ENCODE results near the gene CLEC2D.
"Not testable (repeated sequence)": the region's sequence is repeated elsewhere in the genome, so short reads cannot be mapped to it uniquely, and the experiment has no call there.

CLEC2D gene

DNA sequence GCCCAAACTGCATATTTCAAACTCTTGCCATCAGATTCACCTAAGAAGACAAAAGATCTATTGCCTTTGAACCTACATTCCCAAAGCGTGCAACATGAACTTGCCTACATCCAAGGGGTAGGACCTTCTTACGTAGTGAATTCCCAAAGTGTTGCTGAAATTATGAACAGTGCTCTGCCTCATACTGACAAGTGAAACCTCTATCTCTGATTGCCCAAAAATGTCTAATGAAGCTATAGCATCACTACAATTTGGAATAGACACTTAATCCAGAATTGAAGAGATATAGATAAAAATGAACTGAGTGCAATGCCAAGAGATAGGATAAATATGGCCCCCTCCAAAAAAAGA is 31.1 kb downstream of the CLEC2D start:
- no peak for DNase-seq (ENCODE audit: low spot score)

DNA sequence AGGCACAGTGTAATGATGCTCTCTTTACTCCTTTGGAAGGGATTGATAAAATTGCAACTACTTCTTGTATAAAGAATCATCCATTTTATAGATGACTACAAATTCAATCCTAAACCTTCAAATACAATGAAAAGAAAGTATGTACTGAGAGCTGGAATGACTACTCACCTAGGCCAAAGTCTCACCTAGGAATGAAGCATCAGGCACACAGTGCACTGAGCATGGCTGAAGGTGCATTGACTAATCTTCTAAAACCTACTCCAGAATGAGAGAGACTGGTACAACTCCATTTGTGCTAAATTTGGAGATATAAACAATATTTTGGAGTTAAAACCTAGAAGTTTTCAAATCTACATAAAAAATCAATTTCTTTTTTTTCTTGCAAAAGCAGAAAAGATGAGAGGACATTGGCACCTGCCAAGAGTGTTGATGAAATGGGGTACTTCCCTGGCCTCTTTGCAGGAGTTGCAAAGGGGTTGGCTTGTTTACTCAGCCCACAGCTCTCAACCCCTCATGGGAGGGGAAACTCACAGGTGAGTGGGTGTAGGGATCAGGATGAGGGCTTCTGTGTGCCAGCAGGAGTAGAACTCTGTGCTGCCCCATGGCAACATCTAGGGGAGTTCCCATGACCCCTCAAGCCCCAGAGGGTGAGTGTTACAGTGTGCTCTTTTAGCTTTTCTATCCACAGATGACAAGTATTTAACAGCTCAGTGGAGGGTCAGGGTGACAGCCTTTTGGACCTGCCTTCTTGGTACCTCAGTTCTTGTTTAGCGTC is 32.1 kb downstream of the CLEC2D start:
- DNase-seq (ENCODE audit: low spot score) = no peak

DNA sequence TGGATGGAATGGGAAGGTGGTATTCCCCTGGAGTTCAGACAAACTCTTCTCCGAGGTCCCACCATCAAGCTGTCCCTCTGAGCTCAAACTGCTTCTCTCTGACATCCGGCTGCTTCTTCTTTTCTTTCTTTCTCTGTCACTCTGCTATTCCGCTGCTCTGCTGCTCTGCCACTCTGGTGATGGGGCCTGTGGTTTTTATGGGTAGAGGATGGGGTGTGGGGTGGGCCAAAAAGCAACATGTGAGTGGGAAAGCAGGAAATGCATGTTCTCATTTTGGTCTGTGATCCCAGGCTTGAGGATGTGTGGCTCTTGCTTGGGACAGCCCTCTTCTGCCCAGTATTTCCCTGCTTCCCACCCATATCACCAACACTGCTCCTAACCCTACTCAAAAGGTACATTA is 32.7 kb downstream of the CLEC2D start:
- DNase-seq (ENCODE audit: low spot score) = no peak

DNA sequence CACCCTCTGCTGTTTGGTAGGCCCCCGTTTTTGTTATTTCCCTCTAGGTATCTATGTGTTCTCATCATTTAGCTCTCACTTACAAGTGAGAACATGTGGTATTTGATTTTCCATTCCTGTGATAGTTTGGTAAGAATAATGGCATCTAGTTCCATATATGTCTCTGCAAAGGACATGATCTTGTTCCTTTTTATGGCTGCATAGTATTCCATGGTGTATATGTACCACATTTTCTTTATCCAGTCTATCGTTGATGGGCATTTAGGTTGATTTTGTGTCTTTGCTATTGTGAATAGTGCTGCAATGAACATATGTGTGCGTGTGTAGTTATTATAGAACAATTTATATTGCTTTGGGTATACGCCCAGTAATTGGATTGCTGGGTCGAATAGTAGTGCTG is 35.0 kb downstream of the CLEC2D start:
- not testable (repeated sequence) for DNase-seq (ENCODE audit: low spot score)

DNA sequence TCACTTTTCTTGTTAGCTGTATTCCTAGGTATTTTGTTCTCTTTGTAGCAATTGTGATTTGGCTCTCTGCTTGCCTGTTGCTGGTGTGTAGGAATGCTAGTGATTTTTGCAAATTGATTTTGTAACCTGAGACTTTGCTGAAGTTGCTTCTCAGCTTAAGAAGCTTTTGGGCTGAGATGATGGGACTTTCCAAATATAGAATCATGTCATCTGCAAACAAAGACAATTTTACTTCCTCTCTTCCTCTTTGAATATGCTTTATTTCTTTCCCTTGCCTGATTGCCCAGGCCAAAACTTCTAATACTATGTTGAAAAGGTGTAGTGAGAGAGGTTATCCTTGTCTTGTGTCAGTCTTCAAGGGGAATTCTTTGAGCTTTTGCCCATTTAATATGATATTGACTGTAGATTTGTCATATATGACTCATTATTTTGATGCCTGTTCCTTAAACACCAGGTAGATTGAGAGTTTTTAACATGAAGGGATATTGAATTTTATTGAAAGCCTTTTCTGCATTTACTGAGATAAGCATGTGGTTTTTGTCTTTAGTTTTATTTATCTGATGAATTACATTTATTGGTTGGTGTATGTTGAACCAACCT is 36.7 kb downstream of the CLEC2D start:
- no peak for DNase-seq (ENCODE audit: low spot score)

DNA sequence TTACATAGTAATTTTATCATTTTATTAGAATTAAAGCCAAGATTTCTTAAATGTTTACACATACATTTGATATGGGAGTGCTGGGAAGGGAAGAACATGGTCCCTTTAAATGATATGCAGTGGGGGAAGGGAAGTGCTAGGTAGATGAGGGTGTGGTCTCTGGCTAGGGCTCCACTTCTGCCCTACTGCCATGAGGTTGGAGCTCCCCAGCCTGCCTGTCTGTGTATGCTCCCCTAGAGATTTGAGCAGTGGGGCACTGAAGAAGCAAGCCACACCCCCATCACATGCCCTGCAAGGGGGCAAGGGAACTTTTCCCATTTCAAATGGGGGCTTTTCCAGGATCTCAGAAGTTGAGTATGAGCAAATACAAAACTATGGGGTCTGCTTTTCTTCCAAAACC is 37.8 kb downstream of the CLEC2D start:
- no peak for DNase-seq (ENCODE audit: low spot score)

DNA sequence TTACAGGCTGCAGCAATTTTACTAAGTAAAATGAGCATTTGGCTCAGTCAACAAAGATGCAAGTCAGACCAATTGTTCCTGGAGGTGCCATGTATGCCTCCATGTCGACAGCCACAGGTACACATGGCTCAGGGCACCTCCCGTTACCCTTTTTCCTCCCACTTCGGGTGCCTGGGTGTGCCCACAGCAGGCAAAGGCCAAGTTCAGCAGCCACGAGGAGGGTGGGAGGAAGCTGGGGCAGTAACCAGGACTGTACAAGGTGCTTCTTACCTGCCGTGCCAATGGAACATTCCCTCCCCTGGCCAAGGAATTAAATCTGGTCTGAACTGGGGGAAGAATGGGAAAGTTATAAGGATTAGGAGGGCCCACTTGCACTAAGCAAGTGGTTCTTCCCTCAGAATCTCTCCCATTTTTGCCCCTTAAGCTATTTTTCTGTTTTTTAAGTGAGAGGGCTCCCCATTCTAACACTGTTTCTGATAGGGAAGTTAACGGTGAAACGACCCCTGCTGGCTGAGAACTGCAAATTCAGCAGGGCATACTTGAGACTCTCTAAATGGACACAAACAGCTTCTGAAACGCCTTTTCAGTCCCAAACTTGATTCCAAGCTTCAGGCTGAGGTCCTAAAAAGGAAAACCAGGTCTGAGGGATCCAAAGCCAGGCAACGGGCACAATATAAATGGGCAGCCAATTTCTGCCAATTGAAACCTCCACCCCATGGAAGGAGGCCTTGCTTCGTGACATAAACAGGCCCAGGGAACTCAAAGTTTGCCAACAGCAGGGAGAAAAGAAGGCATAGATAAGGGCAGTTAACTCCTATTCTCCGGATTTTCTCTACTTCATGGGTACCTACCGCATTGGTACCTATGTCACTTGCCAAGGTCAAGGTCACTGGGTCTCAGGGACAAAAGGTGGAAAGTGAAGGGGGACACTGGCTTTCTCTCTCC is 38.6 kb downstream of the CLEC2D start:
- peak; percentile 67 for DNase-seq (ENCODE audit: low spot score)

DNA sequence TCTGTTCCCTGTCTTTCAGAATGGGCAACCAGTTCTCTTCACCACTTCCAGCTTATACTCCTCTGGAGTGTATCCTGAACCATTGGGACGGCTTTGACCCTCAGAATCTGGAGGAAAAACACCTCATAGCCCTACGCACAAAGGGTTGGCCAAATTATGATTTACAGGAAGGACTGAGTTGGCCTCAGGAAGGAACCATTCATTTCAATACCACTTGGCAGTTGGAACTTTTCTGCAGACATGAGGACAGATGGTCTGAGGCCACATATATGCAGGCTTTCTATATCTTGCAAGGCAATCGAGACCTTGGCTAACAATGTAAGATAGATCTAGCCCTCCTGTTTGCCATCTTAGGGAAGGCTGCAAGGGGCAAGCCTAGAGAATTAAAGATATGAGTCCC is 39.3 kb downstream of the CLEC2D start:
- no peak for DNase-seq (ENCODE audit: low spot score)

DNA sequence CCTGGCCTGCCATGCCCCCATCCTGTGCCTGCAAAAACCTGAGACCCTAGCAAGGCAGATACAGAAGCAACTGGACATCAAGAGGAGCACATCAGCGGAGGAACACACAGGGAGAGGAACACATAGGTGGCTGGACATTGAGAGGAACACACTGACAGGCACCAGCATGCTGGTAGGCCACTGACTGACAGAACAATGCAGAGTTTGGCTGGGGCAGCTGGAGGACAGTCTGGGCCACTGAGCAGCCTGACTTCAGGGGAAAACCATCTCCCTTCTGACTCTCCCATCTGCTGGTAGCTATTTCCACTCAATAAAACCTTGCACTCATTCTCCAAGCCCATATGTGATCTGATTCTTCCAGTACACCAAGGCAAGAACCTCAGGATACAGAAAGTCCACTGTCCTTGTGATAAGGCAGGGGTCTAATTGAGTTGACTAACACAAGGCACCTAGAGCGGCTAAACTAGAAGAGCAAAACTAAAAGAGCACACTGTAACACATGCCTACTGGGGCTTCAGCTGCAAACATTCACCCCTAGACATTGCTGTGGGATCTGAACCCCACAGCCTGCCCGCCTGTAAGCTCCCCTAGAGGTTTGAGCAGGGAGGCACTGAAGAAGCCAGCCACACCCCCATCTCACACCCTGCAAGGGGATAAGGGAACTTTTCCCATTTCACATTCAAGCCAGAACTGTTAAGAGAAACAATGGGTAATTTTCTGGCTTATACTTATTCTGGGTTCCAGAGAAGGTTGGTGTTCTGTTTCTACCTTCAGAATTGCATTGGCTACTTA is 41.3 kb downstream of the CLEC2D start:
- DNase-seq (ENCODE audit: low spot score) = no peak

DNA sequence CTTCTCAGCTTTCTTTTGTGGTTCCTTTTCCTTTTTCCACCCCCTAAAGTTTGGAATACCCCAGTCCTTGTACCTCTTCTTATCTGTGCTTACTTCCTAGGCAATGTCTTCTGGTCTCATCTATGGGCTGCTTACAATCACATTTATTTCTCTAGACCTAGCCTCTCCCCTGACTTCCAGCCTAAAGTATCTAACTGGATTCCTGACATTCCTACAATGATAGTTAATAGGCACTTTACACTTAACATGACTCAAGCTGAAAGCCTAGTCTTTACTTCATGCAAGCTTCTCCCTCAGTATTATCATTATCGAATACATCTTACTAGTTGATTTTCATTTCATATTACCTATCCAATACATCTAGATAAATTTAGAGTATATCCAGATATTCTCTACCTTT is 42.2 kb downstream of the CLEC2D start:
- DNase-seq (ENCODE audit: low spot score) = no peak

DNA sequence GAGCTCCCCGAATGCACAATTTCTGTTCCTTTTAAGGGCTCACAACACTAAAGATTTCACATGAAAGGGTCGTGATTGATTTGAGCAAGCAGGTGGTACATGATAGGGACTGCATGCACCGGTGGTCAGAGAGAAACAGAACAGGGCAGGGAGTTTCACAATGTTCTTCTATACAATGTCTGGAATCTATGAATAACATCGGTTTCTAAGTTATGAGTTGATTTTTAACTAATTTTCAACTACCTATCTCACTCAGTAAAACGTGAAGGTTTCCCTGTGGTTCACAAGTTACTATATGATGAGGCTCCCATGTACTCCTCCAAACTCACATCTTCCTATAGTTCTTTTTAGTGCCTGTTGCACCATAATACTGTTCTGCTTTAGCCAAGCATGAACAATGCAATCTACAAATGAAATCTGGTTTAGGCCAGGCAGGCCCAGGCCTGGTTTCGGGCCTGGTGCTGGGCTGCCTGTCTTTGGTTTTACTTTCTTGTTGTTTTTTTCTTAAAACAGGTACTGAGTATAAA is 43.6 kb downstream of the CLEC2D start:
- not testable (repeated sequence) for DNase-seq (ENCODE audit: low spot score)

DNA sequence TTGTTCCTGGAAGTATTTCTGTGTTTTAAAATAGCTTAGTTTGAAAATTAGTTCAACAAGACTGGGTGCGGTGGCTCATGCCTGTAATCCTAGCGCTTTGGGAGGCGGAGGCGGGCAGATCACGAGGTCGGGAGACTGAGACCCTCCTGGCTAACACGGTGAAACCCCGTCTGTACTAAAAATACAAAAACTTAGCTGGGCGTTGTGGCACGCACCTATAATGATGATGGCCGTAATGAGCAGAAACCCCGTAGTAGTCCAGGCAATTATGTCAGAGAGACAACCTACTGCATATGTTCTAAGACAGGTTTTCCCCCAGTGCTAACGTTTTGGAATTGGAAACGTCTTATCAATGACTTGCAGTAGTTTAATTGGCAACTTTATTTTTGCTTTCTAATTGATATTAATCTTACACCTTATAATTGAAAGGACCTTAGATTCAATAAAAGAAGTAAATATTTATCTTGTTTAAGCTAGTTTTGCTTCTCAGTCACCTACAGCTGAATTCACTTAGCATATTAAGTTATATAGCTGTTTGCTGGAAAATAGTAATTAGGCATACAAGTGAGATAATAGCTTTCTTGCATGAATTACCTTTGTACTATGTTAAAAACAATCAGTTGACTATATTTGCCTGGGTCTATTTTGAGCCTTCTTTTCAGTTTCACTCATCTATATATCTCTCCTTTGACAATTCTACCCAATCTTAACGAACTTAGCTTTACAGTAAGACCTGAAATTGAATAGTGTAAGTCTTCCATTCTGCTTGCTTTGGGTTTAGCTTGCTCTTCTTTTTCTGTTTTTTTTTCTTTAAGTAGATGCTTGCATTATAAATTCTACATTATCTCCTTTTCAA is 47.8 kb downstream of the CLEC2D start:
- no peak for DNase-seq (ENCODE audit: low spot score)

DNA sequence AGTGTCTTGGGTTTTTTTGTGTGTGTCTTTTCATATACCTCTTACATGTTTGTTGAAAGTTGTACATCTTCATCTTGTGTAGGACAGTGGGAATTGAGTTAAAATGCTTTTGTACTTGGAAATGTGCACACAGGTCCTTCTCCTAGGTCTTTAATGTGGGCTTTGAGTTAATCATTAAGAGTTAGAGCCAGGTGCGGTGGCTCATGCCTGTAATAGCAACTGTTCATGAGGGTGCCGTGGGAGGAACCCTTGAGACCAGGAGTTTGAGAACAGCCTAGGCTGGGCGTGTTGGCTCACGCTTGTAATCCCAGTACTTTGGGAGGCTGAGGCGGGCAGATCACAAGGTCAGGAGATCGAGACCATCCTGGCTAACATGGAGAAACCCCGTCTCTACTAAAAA is 49.5 kb downstream of the CLEC2D start:
- no peak for DNase-seq (ENCODE audit: low spot score)

DNA sequence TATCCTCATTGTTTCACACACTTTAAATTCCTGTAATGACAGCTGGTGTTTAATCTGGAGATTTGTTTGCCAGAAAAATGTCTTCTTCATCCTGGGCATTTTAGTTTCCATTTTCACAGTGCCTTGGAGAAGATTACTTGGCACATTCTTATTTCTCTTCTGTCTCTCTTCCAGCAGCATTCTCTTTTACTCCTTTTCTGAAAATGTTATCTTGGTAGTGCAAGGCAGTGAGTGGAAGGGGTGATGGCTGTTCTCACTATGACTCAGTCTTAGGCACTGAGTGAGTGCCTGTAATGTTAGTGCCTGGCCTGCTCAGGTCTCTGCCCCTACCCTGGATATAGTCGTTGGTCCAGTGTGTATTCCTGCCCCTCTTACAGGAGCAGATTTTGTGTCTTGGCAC is 50.3 kb downstream of the CLEC2D start:
- no peak for DNase-seq (ENCODE audit: low spot score)

DNA sequence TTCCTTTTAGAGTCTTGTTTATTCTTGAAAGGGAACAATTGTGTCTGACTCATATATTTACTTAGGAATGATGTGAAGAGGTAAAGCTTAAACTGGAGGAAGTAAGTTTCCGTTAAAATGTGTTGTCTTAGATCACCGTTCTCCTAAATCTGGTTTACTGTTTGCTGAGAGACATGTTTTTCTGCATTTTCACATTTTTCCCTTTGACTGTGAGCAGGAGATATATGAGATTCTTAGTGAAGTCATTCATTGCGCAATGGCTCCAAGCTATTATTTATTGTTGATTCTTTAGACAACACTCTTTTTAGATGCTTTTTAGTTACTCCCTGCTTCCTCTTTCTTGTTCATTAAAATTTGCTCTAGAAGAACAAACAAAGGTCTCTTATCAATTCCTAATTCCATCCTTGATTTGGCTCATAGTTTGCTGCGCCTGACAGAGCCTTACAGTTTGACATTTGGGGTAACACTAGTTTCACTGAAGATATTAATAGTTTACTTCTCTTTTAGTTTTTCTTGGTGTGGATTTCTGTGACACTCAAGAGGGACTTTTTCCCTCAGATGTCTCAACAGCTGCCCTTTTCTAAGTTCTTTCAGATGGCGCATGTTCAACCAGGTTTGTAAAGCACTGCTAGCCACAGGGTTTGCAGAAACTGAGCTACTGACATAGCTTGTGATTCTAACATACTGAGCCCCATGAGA is 52.0 kb downstream of the CLEC2D start:
- no peak for DNase-seq (ENCODE audit: low spot score)

DNA sequence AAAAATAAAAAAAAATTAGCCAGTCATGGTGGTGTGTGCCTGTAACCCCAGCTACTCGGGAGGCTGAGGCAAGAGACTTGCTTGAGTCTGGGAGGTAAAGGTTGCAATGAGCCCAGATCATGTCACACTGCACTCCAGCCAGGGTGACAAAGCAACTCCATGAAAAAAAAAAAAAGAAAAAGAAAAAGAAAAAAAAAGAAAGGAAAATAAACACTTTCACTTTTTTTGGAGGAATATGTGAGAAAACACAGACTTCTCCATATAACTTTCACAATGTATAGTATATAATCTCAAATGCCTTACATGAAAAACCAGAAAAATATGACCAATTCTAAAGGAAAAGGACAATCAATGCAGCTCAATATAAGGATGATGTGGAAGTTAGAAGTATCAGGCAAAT is 54.5 kb downstream of the CLEC2D start:
- DNase-seq (ENCODE audit: low spot score) = no peak

DNA sequence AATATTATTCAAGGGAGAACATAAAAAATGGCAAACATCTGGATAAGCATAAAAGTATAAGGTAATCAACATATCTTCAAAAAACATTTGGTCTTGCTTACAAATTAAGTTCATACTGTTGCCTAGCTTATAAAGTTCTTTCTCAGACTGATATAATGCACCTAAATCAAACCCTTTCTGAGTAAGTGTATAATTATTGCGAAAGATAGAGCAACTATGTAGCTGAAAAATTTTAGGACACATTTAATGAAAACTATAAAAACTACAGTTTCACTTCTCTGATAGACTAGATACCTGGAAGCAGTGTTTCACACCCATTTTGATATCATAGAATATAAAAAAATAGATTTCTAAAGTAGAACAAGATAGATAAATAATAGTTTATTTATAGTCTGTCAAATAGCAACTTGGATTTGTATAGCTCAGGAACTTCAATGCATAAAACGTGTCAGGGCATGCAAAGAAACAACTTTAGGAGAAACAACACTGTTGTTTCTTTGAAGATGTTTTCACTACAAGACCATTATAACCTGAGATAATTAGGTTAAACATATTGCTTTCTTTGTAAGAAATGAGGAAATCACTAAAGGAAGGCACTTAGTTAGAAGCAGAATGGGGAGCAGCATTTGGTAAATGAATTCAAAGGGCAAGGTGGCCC is 55.8 kb downstream of the CLEC2D start:
- no peak for DNase-seq (ENCODE audit: low spot score)

DNA sequence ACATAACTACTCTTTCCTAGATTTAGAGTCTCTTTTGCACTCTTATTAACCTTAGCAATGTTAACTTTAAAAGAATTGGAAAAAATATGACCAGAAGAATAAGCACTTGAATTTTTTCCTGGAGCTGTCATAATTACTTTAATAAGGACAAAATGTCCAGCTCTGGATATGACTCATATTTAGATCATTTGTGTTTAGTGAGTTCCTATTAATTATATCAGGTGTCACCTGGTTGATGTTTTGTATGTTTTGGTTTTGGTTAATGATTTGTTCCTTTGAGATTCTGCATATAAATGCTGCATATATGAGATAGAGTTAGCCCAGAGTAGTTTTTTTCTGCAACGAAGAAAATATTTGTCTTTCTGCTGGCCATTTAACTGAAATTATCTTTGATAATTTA is 58.3 kb downstream of the CLEC2D start:
- DNase-seq (ENCODE audit: low spot score) = no peak

DNA sequence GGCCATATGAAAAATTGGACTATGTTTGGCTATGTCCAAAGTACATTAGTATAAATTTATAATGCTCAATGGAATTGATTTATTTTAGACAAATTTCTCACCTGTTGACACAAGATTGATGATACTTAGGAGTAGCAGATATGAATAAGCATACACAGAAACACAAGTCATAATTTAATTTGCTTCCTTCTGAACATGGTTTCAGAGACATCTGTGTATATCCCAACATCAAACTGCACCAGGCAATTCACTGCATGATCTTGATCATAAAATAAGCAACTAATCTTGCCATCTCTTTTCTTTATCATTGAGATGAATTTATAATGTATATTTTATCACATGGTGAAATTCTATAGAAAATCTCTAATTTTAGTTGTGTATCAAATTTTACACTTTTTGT is 59.6 kb downstream of the CLEC2D start:
- DNase-seq (ENCODE audit: low spot score) = no peak

DNA sequence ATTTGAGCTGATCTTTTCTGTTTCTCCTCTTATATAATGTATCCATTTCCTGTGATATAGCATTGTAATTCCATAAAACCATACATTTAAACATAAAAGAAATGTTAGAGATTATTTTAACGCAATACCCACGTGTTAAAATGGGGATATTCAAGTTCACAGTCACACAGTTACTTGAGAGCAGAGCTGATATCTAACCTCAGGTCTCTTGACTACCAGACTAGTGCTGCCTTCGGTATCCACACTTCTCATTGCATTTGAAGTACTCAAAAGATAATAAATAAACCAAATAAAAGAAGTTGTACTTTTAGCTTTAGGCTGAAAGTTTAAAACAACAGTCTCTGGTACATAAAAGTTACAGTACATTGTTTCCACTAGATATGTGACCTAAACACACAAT is 60.5 kb downstream of the CLEC2D start:
- DNase-seq (ENCODE audit: low spot score) = no peak
